Measurements from ENCODE around the gene MRPL12. TPM values are rescaled to one million over a fixed set of nuclear protein-coding genes. Genes with fewer than 3 reads are reported as not detected.

The MRPL12 gene
- total RNA-seq, 1 experiment from 2014 or later: 140 TPM

DNA sequence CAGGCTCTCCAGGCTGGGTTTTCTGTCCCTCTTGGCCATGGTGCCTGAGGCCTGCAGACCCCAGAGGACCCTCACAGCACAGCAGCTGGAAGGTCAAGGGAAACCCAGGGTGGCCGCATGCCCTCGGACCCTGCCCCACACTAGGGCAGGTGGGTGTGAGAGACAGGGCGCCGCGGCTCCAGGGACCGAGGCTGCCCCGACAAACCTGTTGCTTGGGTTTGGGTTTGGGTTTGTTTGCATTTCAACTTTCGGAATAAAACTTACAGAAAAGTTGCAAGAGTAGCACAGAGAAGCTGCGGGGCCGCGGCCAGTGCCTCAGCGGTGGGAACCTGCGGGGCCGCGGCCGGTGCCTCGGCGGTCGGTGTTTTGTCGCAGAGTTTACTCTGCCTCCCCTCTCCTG, 11.6 kb upstream of the MRPL12 start:
- Mint-ChIP-seq H3K27ac (no peak overlapping the region), H3K36me3 (ENCODE audit: insufficient read depth in 1 of 3, low read depth in 3 of 3) (peaks cover 33 to 72% (median 62%) of the 10 kb centered on the region in 3 experiments), H3K27me3 (ENCODE audit: low read depth) (no peaks in the 10 kb centered on the region), H3K4me1 (no peaks in the 10 kb centered on the region), H3K4me3 (no peak overlapping the region; a peak in 1 of 5 replicates), H3K9me3 (no peaks in the 10 kb centered on the region)
- no peak overlapping the region for H3K27ac ChIP-seq (ENCODE audit: insufficient read length, low read depth, low read length)
- H4K20me1 ChIP-seq (ENCODE audit: control insufficient read depth, insufficient read depth, insufficient read length): no peaks in the 10 kb centered on the region
- H4K91ac ChIP-seq (ENCODE audit: insufficient read length, low read depth, low read length): no peak overlapping the region
- no peak overlapping the region for H2BK5ac ChIP-seq (ENCODE audit: insufficient read length, low read length)
- H3K4me1 ChIP-seq (ENCODE audit: insufficient read depth, low read length): no peaks in the 10 kb centered on the region
- H2AFZ ChIP-seq (ENCODE audit: low read length): no peak overlapping the region
- H2BK15ac ChIP-seq (ENCODE audit: low read depth, low read length): no peak overlapping the region
- H3K4ac ChIP-seq (ENCODE audit: low read depth, low read length): no peak overlapping the region
- no peak overlapping the region for H3K4me2 ChIP-seq (ENCODE audit: insufficient read depth, insufficient read length, low read length)
- H3K79me2 ChIP-seq (ENCODE audit: insufficient read depth, low read length): peaks cover 2% of the 10 kb centered on the region; the same call in 1 of the 2 replicates
- H3K9me3 ChIP-seq (ENCODE audit: control insufficient read depth, low read depth, low read length): no peaks in the 10 kb centered on the region
- H3K23ac ChIP-seq (ENCODE audit: insufficient read length, low read depth, low read length): no peak overlapping the region
- no peaks in the 10 kb centered on the region for H3K23me2 ChIP-seq (ENCODE audit: insufficient read length, low read depth, low read length, poor library complexity, severe bottlenecking)
- no peak overlapping the region for H2BK12ac ChIP-seq (ENCODE audit: insufficient read length, low read depth, low read length)
- no peak overlapping the region for H3K56ac ChIP-seq (ENCODE audit: insufficient read length, low read depth, low read length)
- H3K27me3 ChIP-seq (ENCODE audit: insufficient read depth, low read length): no peaks in the 10 kb centered on the region
- H3K14ac ChIP-seq (ENCODE audit: insufficient read depth, low read length): no peak overlapping the region
- DNase-seq: no peak
- no peak overlapping the region for H4K8ac ChIP-seq (replicated peaks; ENCODE audit: insufficient read length, low read depth, low read length)
- no peak overlapping the region for H2BK20ac ChIP-seq (ENCODE audit: low read depth, low read length, poor library complexity, severe bottlenecking)
- WGBS (ENCODE audit: extremely low coverage, insufficient read length, low lambda C conversion rate): no CpG with 5 or more reads among the region's 20 CpGs
- H3K9ac ChIP-seq (ENCODE audit: extremely low read depth, insufficient read length, low read length): no peak overlapping the region
- TF ChIP-seq, protein P1, sequence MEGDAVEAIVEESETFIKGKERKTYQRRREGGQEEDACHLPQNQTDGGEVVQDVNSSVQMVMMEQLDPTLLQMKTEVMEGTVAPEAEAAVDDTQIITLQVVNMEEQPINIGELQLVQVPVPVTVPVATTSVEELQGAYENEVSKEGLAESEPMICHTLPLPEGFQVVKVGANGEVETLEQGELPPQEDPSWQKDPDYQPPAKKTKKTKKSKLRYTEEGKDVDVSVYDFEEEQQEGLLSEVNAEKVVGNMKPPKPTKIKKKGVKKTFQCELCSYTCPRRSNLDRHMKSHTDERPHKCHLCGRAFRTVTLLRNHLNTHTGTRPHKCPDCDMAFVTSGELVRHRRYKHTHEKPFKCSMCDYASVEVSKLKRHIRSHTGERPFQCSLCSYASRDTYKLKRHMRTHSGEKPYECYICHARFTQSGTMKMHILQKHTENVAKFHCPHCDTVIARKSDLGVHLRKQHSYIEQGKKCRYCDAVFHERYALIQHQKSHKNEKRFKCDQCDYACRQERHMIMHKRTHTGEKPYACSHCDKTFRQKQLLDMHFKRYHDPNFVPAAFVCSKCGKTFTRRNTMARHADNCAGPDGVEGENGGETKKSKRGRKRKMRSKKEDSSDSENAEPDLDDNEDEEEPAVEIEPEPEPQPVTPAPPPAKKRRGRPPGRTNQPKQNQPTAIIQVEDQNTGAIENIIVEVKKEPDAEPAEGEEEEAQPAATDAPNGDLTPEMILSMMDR (conservative IDR thresholded peaks at IDR 0.05): no peak
- no peak overlapping the region for H2AK5ac ChIP-seq (ENCODE audit: insufficient read length, low read length)
- H3T11ph ChIP-seq (ENCODE audit: low read length): no peak overlapping the region
- H4K5ac ChIP-seq (ENCODE audit: insufficient read length, low read depth, low read length): no peak overlapping the region
- no peak overlapping the region for H3K18ac ChIP-seq (ENCODE audit: insufficient read length, low read depth, low read length)
- H2BK120ac ChIP-seq (ENCODE audit: low read depth, low read length, poor library complexity, severe bottlenecking): no peak overlapping the region
- no peaks in the 10 kb centered on the region for H3K79me1 ChIP-seq (ENCODE audit: insufficient read depth, low read depth, low read length, poor library complexity, severe bottlenecking)

Data from H9 (cell line).